Measurements from ENCODE around the gene ANKRD24. TPM values are rescaled to one million over a fixed set of nuclear protein-coding genes. Genes with fewer than 3 reads are reported as not detected.
A peak's percentile ranks its signal among the peaks of the same experiment; 100 is the strongest.
"Not testable (repeated sequence)": the region's sequence is repeated elsewhere in the genome, so short reads cannot be mapped to it uniquely, and the experiment has no call there.

The ANKRD24 gene
- total RNA-seq, 1 experiment from 2014 or later = 0.45 TPM

- peaks cover 15% of the 10 kb centered on the region for H3K36me3 ChIP-seq
- peak within 1 kb of the TSS; percentile 75 for H3K4me3 ChIP-seq
- no peaks in the 10 kb centered on the region for H3K27me3 ChIP-seq
- H3K27ac ChIP-seq = peak within 1 kb of the TSS; percentile 84
- no peaks in the 10 kb centered on the region; the same call in 1 of the 2 replicates for H3K9me3 ChIP-seq (replicated peaks)
- DNase-seq = peak; percentile 100
- peaks cover 3% of the 10 kb centered on the region; the same call in 1 of the 2 replicates for H3K4me1 ChIP-seq
Measured at GRCh38 chr19:4246767-4247593, 64.5 kb downstream of the ANKRD24 start, which contains the start of gene YJU2. Gene YJU2, plus strand, starts transcription at chr19:4247080. Its CDS starts 67 bp downstream, at chr19:4247147.

- Histone ChIP-seq H3K27ac (no peak overlapping the region), H3K9me3 (replicated peaks) (no peaks in the 10 kb centered on the region), H3K36me3 (peaks cover 38% of the 10 kb centered on the region), H3K4me1 (no peaks in the 10 kb centered on the region), H3K27me3 (no peaks in the 10 kb centered on the region), H3K4me3 (no peak overlapping the region)
- DNase-seq = no peak
Measured at GRCh38 chr19:4256563-4256962, 74.1 kb downstream of the ANKRD24 start.

- H3K27ac ChIP-seq = no peak overlapping the region
- H3K4me3 ChIP-seq = no peak overlapping the region
- no peaks in the 10 kb centered on the region for H3K9me3 ChIP-seq (replicated peaks)
- peaks cover 33% of the 10 kb centered on the region for H3K36me3 ChIP-seq
- no peak for DNase-seq
- no peaks in the 10 kb centered on the region for H3K4me1 ChIP-seq
- no peaks in the 10 kb centered on the region for H3K27me3 ChIP-seq
Measured at GRCh38 chr19:4257025-4257424, 74.5 kb downstream of the ANKRD24 start.

GRCh38 chr19:4258181-4258580 is 75.7 kb downstream of the ANKRD24 start:
- Histone ChIP-seq H3K27ac (no peak overlapping the region), H3K9me3 (replicated peaks) (no peaks in the 10 kb centered on the region), H3K36me3 (peaks cover 27% of the 10 kb centered on the region), H3K4me1 (no peaks in the 10 kb centered on the region), H3K27me3 (no peaks in the 10 kb centered on the region), H3K4me3 (no peak overlapping the region)
- DNase-seq = no peak

GRCh38 chr19:4260613-4261191 is 78.2 kb downstream of the ANKRD24 start:
- Histone ChIP-seq H3K4me3 (no peak overlapping the region), H3K36me3 (peaks cover 4% of the 10 kb centered on the region; the same call in 1 of the 2 replicates), H3K4me1 (no peaks in the 10 kb centered on the region), H3K27ac (no peak overlapping the region), H3K27me3 (no peaks in the 10 kb centered on the region), H3K9me3 (replicated peaks) (no peaks in the 10 kb centered on the region)
- no peak for DNase-seq

GRCh38 chr19:4264812-4265211 is 82.3 kb downstream of the ANKRD24 start:
- H3K27me3 ChIP-seq = no peaks in the 10 kb centered on the region
- H3K9me3 ChIP-seq (replicated peaks) = no peaks in the 10 kb centered on the region
- DNase-seq = no peak
- H3K4me1 ChIP-seq = no peaks in the 10 kb centered on the region
- H3K36me3 ChIP-seq = peaks cover 2% of the 10 kb centered on the region; the same call in 1 of the 2 replicates
- no peak overlapping the region for H3K4me3 ChIP-seq
- no peak overlapping the region for H3K27ac ChIP-seq

- H3K27me3 ChIP-seq = no peaks in the 10 kb centered on the region
- H3K9me3 ChIP-seq (replicated peaks) = no peaks in the 10 kb centered on the region
- H3K4me1 ChIP-seq = no peaks in the 10 kb centered on the region
- no peak overlapping the region for H3K4me3 ChIP-seq
- H3K36me3 ChIP-seq = peaks cover 3% of the 10 kb centered on the region
- DNase-seq = no peak
- no peak overlapping the region for H3K27ac ChIP-seq
Measured at GRCh38 chr19:4266253-4267000, 83.9 kb downstream of the ANKRD24 start.

GRCh38 chr19:4267101-4267900 is 84.8 kb downstream of the ANKRD24 start:
- peak; percentile 75 to 85 for DNase-seq
- no peak overlapping the region for H3K27ac ChIP-seq
- H3K36me3 ChIP-seq = peaks cover 7% of the 10 kb centered on the region
- H3K9me3 ChIP-seq (replicated peaks) = no peaks in the 10 kb centered on the region
- H3K4me3 ChIP-seq = no peak overlapping the region
- no peaks in the 10 kb centered on the region for H3K27me3 ChIP-seq
- no peaks in the 10 kb centered on the region for H3K4me1 ChIP-seq

GRCh38 chr19:4267901-4268815 is 85.7 kb downstream of the ANKRD24 start:
- H3K27ac ChIP-seq = no peak overlapping the region
- H3K27me3 ChIP-seq = no peaks in the 10 kb centered on the region
- no peak for DNase-seq
- H3K4me1 ChIP-seq = no peaks in the 10 kb centered on the region
- no peaks in the 10 kb centered on the region for H3K9me3 ChIP-seq (replicated peaks)
- no peak overlapping the region for H3K4me3 ChIP-seq
- H3K36me3 ChIP-seq = peaks cover 7% of the 10 kb centered on the region

- Histone ChIP-seq H3K4me1 (no peaks in the 10 kb centered on the region), H3K27me3 (no peaks in the 10 kb centered on the region), H3K4me3 (no peak overlapping the region), H3K36me3 (peaks cover 7% of the 10 kb centered on the region), H3K9me3 (replicated peaks) (no peaks in the 10 kb centered on the region), H3K27ac (no peak overlapping the region)
- DNase-seq = no peak
Measured at GRCh38 chr19:4268816-4269430, 86.4 kb downstream of the ANKRD24 start.

GRCh38 chr19:4272894-4273293 is 90.4 kb downstream of the ANKRD24 start:
- H3K36me3 ChIP-seq = peaks cover 7% of the 10 kb centered on the region
- no peak overlapping the region for H3K27ac ChIP-seq
- H3K4me3 ChIP-seq = no peak overlapping the region
- no peak for DNase-seq
- peaks cover 6% of the 10 kb centered on the region for H3K4me1 ChIP-seq
- H3K9me3 ChIP-seq (replicated peaks) = no peaks in the 10 kb centered on the region
- H3K27me3 ChIP-seq = no peaks in the 10 kb centered on the region

GRCh38 chr19:4274321-4274686 is 91.8 kb downstream of the ANKRD24 start:
- not testable (repeated sequence) for H3K36me3 ChIP-seq; H3K27ac ChIP-seq; H3K4me3 ChIP-seq; H3K27me3 ChIP-seq; H3K9me3 ChIP-seq (replicated peaks); H3K4me1 ChIP-seq; DNase-seq
